ENCODE data around the gene PIGC.

PIGC gene

GRCh38 chr1:172408958-172409357 is 34.9 kb downstream of the PIGC start:
- Histone ChIP-seq H3K4me3 (ENCODE audit: low read depth, low read length) (no peak overlapping the region), H3K9me3 (ENCODE audit: control insufficient read depth, insufficient read depth, low read depth, low read length) (no peaks in the 10 kb centered on the region), H3K36me3 (ENCODE audit: control insufficient read depth, insufficient read depth, low read length) (no peaks in the 10 kb centered on the region), H3K4me1 (ENCODE audit: control insufficient read depth, insufficient read depth, low read length) (no peaks in the 10 kb centered on the region), H3K27ac (ENCODE audit: low read depth, low read length) (no peak overlapping the region), H3K9ac (ENCODE audit: low read length) (no peak overlapping the region), H3K27me3 (ENCODE audit: control insufficient read depth, insufficient read depth, low read length) (no peaks in the 10 kb centered on the region)

- H3K4me1 ChIP-seq (ENCODE audit: control insufficient read depth, insufficient read depth, low read length): no peaks in the 10 kb centered on the region
- H3K9ac ChIP-seq (ENCODE audit: low read length): no peak overlapping the region
- H3K36me3 ChIP-seq (ENCODE audit: control insufficient read depth, insufficient read depth, low read length): no peaks in the 10 kb centered on the region
- no peaks in the 10 kb centered on the region for H3K9me3 ChIP-seq (ENCODE audit: control insufficient read depth, insufficient read depth, low read depth, low read length)
- no peak overlapping the region for H3K4me3 ChIP-seq (ENCODE audit: low read depth, low read length)
- H3K27me3 ChIP-seq (ENCODE audit: control insufficient read depth, insufficient read depth, low read length): no peaks in the 10 kb centered on the region
- no peak overlapping the region for H3K27ac ChIP-seq (ENCODE audit: low read depth, low read length)
These were observed 36.9 kb downstream of the PIGC start for GRCh38 chr1:172406968-172407367.

- Histone ChIP-seq H3K27ac (ENCODE audit: low read depth, low read length) (no peak overlapping the region), H3K27me3 (ENCODE audit: control insufficient read depth, insufficient read depth, low read length) (no peaks in the 10 kb centered on the region), H3K9me3 (ENCODE audit: control insufficient read depth, insufficient read depth, low read depth, low read length) (no peaks in the 10 kb centered on the region), H3K4me3 (ENCODE audit: low read depth, low read length) (no peak overlapping the region), H3K9ac (ENCODE audit: low read length) (no peak overlapping the region), H3K36me3 (ENCODE audit: control insufficient read depth, insufficient read depth, low read length) (no peaks in the 10 kb centered on the region), H3K4me1 (ENCODE audit: control insufficient read depth, insufficient read depth, low read length) (peaks cover 1% of the 10 kb centered on the region; the same call in 1 of the 2 replicates)
These were observed 38.0 kb downstream of the PIGC start for GRCh38 chr1:172405912-172406311.

GRCh38 chr1:172404121-172404520 is 39.7 kb downstream of the PIGC start:
- no peak overlapping the region for H3K4me3 ChIP-seq (ENCODE audit: low read depth, low read length)
- no peak overlapping the region for H3K9ac ChIP-seq (ENCODE audit: low read length)
- peaks cover 17% of the 10 kb centered on the region for H3K4me1 ChIP-seq (ENCODE audit: control insufficient read depth, insufficient read depth, low read length)
- H3K27ac ChIP-seq (ENCODE audit: low read depth, low read length): no peak overlapping the region
- H3K27me3 ChIP-seq (ENCODE audit: control insufficient read depth, insufficient read depth, low read length): no peaks in the 10 kb centered on the region
- no peaks in the 10 kb centered on the region for H3K36me3 ChIP-seq (ENCODE audit: control insufficient read depth, insufficient read depth, low read length)
- no peaks in the 10 kb centered on the region for H3K9me3 ChIP-seq (ENCODE audit: control insufficient read depth, insufficient read depth, low read depth, low read length)

- H3K27ac ChIP-seq (ENCODE audit: low read depth, low read length): no peak overlapping the region
- H3K27me3 ChIP-seq (ENCODE audit: control insufficient read depth, insufficient read depth, low read length): no peaks in the 10 kb centered on the region
- H3K36me3 ChIP-seq (ENCODE audit: control insufficient read depth, insufficient read depth, low read length): no peaks in the 10 kb centered on the region
- no peaks in the 10 kb centered on the region for H3K9me3 ChIP-seq (ENCODE audit: control insufficient read depth, insufficient read depth, low read depth, low read length)
- H3K4me1 ChIP-seq (ENCODE audit: control insufficient read depth, insufficient read depth, low read length): peaks cover 20% of the 10 kb centered on the region
- no peak overlapping the region for H3K4me3 ChIP-seq (ENCODE audit: low read depth, low read length)
- no peak overlapping the region for H3K9ac ChIP-seq (ENCODE audit: low read length)
These were observed 40.8 kb downstream of the PIGC start for GRCh38 chr1:172402878-172403569.

GRCh38 chr1:172401892-172402291 is 42.0 kb downstream of the PIGC start:
- no peaks in the 10 kb centered on the region for H3K27me3 ChIP-seq (ENCODE audit: control insufficient read depth, insufficient read depth, low read length)
- H3K9ac ChIP-seq (ENCODE audit: low read length): no peak overlapping the region
- no peak overlapping the region for H3K27ac ChIP-seq (ENCODE audit: low read depth, low read length)
- peaks cover 20% of the 10 kb centered on the region for H3K4me1 ChIP-seq (ENCODE audit: control insufficient read depth, insufficient read depth, low read length)
- no peak overlapping the region for H3K4me3 ChIP-seq (ENCODE audit: low read depth, low read length)
- H3K9me3 ChIP-seq (ENCODE audit: control insufficient read depth, insufficient read depth, low read depth, low read length): no peaks in the 10 kb centered on the region
- H3K36me3 ChIP-seq (ENCODE audit: control insufficient read depth, insufficient read depth, low read length): no peaks in the 10 kb centered on the region

GRCh38 chr1:172401477-172401876 is 42.4 kb downstream of the PIGC start:
- Histone ChIP-seq H3K4me1 (ENCODE audit: control insufficient read depth, insufficient read depth, low read length) (peaks cover 20% of the 10 kb centered on the region), H3K27ac (ENCODE audit: low read depth, low read length) (no peak overlapping the region), H3K9ac (ENCODE audit: low read length) (no peak overlapping the region), H3K27me3 (ENCODE audit: control insufficient read depth, insufficient read depth, low read length) (no peaks in the 10 kb centered on the region), H3K36me3 (ENCODE audit: control insufficient read depth, insufficient read depth, low read length) (no peaks in the 10 kb centered on the region), H3K9me3 (ENCODE audit: control insufficient read depth, insufficient read depth, low read depth, low read length) (no peaks in the 10 kb centered on the region), H3K4me3 (ENCODE audit: low read depth, low read length) (no peak overlapping the region)

- H3K4me1 ChIP-seq (ENCODE audit: control insufficient read depth, insufficient read depth, low read length): peaks cover 22% of the 10 kb centered on the region
- no peak overlapping the region for H3K4me3 ChIP-seq (ENCODE audit: low read depth, low read length)
- H3K9ac ChIP-seq (ENCODE audit: low read length): no peak overlapping the region
- H3K36me3 ChIP-seq (ENCODE audit: control insufficient read depth, insufficient read depth, low read length): no peaks in the 10 kb centered on the region
- no peaks in the 10 kb centered on the region for H3K9me3 ChIP-seq (ENCODE audit: control insufficient read depth, insufficient read depth, low read depth, low read length)
- H3K27me3 ChIP-seq (ENCODE audit: control insufficient read depth, insufficient read depth, low read length): no peaks in the 10 kb centered on the region
- H3K27ac ChIP-seq (ENCODE audit: low read depth, low read length): no peak overlapping the region
These were observed 43.2 kb downstream of the PIGC start for GRCh38 chr1:172400722-172401105.

- H3K4me3 ChIP-seq (ENCODE audit: low read depth, low read length): no peak overlapping the region
- no peaks in the 10 kb centered on the region for H3K36me3 ChIP-seq (ENCODE audit: control insufficient read depth, insufficient read depth, low read length)
- peaks cover 26% of the 10 kb centered on the region for H3K4me1 ChIP-seq (ENCODE audit: control insufficient read depth, insufficient read depth, low read length)
- H3K9me3 ChIP-seq (ENCODE audit: control insufficient read depth, insufficient read depth, low read depth, low read length): no peaks in the 10 kb centered on the region
- H3K27me3 ChIP-seq (ENCODE audit: control insufficient read depth, insufficient read depth, low read length): no peaks in the 10 kb centered on the region
- H3K27ac ChIP-seq (ENCODE audit: low read depth, low read length): no peak overlapping the region
- peak overlapping the region; percentile 2 for H3K9ac ChIP-seq (ENCODE audit: low read length)
These were observed 43.8 kb downstream of the PIGC start for GRCh38 chr1:172399756-172400721.

GRCh38 chr1:172398970-172399755 is 44.7 kb downstream of the PIGC start:
- Histone ChIP-seq H3K4me3 (ENCODE audit: low read depth, low read length) (no peak overlapping the region), H3K9me3 (ENCODE audit: control insufficient read depth, insufficient read depth, low read depth, low read length) (no peaks in the 10 kb centered on the region), H3K36me3 (ENCODE audit: control insufficient read depth, insufficient read depth, low read length) (no peaks in the 10 kb centered on the region), H3K9ac (ENCODE audit: low read length) (no peak overlapping the region), H3K27me3 (ENCODE audit: control insufficient read depth, insufficient read depth, low read length) (no peaks in the 10 kb centered on the region), H3K4me1 (ENCODE audit: control insufficient read depth, insufficient read depth, low read length) (peaks cover 33% of the 10 kb centered on the region), H3K27ac (ENCODE audit: low read depth, low read length) (no peak overlapping the region)
